Choroid plexus epithelial cell (primary cell): ENCODE results near the gene MRPL52.
A peak's percentile ranks its signal among the peaks of the same experiment; 100 is the strongest.
"Not testable (repeated sequence)": the region's sequence is repeated elsewhere in the genome, so short reads cannot be mapped to it uniquely, and the experiment has no call there.

ENCODE experiments used
- DNase-seq: peaks from one replicate; pipeline ENCODE4 v3.0.0-alpha.2; 2010; ENCODE audit warnings: low read depth
- H3K4me3 ChIP-seq: 2 replicates; pipeline ENCODE4 v1.5.1; 2011; ENCODE audit warnings: low read depth, mild to moderate bottlenecking, control low read depth, low read length, moderate library complexity
- CTCF ChIP-seq: conservative IDR thresholded peaks from 2 replicates; pipeline ENCODE4 v1.5.1; 2011; ENCODE audit warnings: low read depth, mild to moderate bottlenecking, control low read depth, inconsistent platforms, low read length, moderate library complexity

The MRPL52 gene

GRCh38 chr14:22792158-22792557 lies 37.5 kb upstream of the MRPL52 start:
- DNase-seq = no peak
- no peak for TF ChIP-seq CTCF
- no peak overlapping the region for H3K4me3 ChIP-seq

GRCh38 chr14:22793550-22793949 lies 36.1 kb upstream of the MRPL52 start:
- not testable (repeated sequence) for DNase-seq, H3K4me3 ChIP-seq

GRCh38 chr14:22793976-22794375 lies 35.7 kb upstream of the MRPL52 start:
- DNase-seq = no peak
- no peak for TF ChIP-seq CTCF
- H3K4me3 ChIP-seq = no peak overlapping the region

GRCh38 chr14:22794551-22794951 lies 35.1 kb upstream of the MRPL52 start:
- no peak for TF ChIP-seq CTCF
- H3K4me3 ChIP-seq = no peak overlapping the region
- no peak for DNase-seq

GRCh38 chr14:22796087-22796707 lies 33.5 kb upstream of the MRPL52 start:
- TF ChIP-seq CTCF = no peak
- no peak overlapping the region for H3K4me3 ChIP-seq
- no peak for DNase-seq

- no peak for TF ChIP-seq CTCF
- no peak overlapping the region for H3K4me3 ChIP-seq
- DNase-seq = no peak
Measured at GRCh38 chr14:22797017-22797917, 32.4 kb upstream of the MRPL52 start.

- peak; percentile 42 for DNase-seq
- H3K4me3 ChIP-seq = no peak overlapping the region
- TF ChIP-seq CTCF = no peak
Measured at GRCh38 chr14:22798528-22798927, 31.2 kb upstream of the MRPL52 start.
